HFFc6 (cell line): ENCODE data around the gene PDILT. TPM values are rescaled to one million over a fixed set of nuclear protein-coding genes. Genes with fewer than 3 reads are reported as not detected.

ENCODE experiments used
- DNase-seq: peaks from one replicate; pipeline ENCODE4 v3.0.0-alpha.2; 2018
- H3K27ac Mint-ChIP-seq: 2 replicates; pipeline ENCODE4 v1.8.0; 2020; ENCODE audit warnings: mild to moderate bottlenecking, mixed read lengths
- H3K27me3 Mint-ChIP-seq: 2 replicates; pipeline ENCODE4 v1.8.0; 2021; ENCODE audit warnings: mild to moderate bottlenecking, moderate library complexity, mixed read lengths; ENCODE audit not compliant: insufficient read depth
- H3K36me3 Mint-ChIP-seq: 2 replicates; pipeline ENCODE4 v1.8.0; 2021; ENCODE audit warnings: low read depth, mixed read lengths
- H3K4me1 Mint-ChIP-seq: 2 replicates; pipeline ENCODE4 v1.8.0; 2020; ENCODE audit warnings: low read depth, mixed read lengths
- H3K4me3 Mint-ChIP-seq: 2 replicates; pipeline ENCODE4 v1.8.0; 2020; ENCODE audit warnings: mild to moderate bottlenecking, moderate library complexity, mixed read lengths
- H3K9me3 Mint-ChIP-seq: 2 replicates; pipeline ENCODE4 v1.8.0; 2020; ENCODE audit warnings: mild to moderate bottlenecking, mixed read lengths
- total RNA-seq, 6 experiments: library from RNA; stranded (reverse); fragmentation: NEBNext Ultra II Directional; extraction: Animal tissue kit (Norgen Biotek cat#: 25700); gene quantifications; 2 replicates in 1 of 6; 3 replicates in 5 of 6; pipeline ENCODE4 v1.2.3, GENCODE V29; 2021
- TF ChIP-seq, protein P1 (sequence below): fragments of 200-600 bp; sonication (generic); IDR thresholded peaks from 2 replicates; pipeline ENCODE4 v1.5.0; 2021; ENCODE audit warnings: antibody characterized with exemption, mild to moderate bottlenecking

PDILT gene
- total RNA-seq, 6 experiments from 2014 or later = not detected

DNA sequence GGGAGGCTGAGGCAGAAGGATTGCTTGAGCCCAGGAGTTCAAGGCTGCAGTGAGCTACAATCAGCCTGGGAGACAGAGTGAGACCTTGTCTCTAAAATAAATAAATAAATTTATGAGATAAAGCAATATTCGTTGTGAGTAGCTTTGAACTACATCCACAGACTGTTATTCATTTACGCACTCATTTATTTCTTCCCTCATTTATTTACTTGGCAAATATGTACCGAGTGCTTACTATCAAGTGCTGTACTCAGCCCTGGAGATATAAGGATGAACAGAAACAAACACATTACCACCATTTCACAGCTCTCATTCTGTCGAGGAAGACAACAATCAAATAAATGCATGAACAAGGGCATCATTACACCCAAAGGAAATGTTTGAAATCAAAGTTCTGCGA lies 27.4 kb downstream of the PDILT start:
- no peaks in the 10 kb centered on the region for H3K27me3 Mint-ChIP-seq
- no peaks in the 10 kb centered on the region for H3K36me3 Mint-ChIP-seq
- no peak for DNase-seq
- no peak overlapping the region for H3K27ac Mint-ChIP-seq
- TF ChIP-seq, protein P1, sequence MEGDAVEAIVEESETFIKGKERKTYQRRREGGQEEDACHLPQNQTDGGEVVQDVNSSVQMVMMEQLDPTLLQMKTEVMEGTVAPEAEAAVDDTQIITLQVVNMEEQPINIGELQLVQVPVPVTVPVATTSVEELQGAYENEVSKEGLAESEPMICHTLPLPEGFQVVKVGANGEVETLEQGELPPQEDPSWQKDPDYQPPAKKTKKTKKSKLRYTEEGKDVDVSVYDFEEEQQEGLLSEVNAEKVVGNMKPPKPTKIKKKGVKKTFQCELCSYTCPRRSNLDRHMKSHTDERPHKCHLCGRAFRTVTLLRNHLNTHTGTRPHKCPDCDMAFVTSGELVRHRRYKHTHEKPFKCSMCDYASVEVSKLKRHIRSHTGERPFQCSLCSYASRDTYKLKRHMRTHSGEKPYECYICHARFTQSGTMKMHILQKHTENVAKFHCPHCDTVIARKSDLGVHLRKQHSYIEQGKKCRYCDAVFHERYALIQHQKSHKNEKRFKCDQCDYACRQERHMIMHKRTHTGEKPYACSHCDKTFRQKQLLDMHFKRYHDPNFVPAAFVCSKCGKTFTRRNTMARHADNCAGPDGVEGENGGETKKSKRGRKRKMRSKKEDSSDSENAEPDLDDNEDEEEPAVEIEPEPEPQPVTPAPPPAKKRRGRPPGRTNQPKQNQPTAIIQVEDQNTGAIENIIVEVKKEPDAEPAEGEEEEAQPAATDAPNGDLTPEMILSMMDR = no peak
- H3K4me1 Mint-ChIP-seq = no peaks in the 10 kb centered on the region
- H3K9me3 Mint-ChIP-seq = peaks cover 5% of the 10 kb centered on the region; the same call in 1 of the 2 replicates
- no peak overlapping the region for H3K4me3 Mint-ChIP-seq

DNA sequence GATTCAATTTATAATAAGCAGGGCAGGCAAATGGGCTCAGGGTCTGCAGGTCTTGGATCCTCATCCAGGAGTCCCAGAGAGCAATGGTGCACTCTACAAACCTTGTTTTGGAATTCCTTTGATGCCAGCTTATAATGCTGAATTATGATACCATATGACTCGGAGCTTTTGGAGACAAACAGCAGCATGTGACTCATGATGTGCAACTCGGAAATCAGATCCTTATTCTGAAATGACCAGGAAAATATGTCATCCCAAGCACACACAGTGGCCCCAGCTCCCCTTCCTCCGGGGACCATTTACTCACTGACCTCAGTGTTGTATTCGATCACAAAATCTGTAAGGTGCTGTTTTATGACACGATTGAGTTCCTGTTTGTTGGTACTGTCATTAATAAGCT lies 31.8 kb downstream of the PDILT start:
- TF ChIP-seq, protein P1 = no peak
- no peak overlapping the region for H3K27ac Mint-ChIP-seq
- H3K4me3 Mint-ChIP-seq = no peak overlapping the region
- H3K4me1 Mint-ChIP-seq = no peaks in the 10 kb centered on the region
- peaks cover 2% of the 10 kb centered on the region; the same call in 1 of the 2 replicates for H3K27me3 Mint-ChIP-seq
- no peak for DNase-seq
- H3K36me3 Mint-ChIP-seq = no peaks in the 10 kb centered on the region
- peaks cover 11% of the 10 kb centered on the region for H3K9me3 Mint-ChIP-seq

DNA sequence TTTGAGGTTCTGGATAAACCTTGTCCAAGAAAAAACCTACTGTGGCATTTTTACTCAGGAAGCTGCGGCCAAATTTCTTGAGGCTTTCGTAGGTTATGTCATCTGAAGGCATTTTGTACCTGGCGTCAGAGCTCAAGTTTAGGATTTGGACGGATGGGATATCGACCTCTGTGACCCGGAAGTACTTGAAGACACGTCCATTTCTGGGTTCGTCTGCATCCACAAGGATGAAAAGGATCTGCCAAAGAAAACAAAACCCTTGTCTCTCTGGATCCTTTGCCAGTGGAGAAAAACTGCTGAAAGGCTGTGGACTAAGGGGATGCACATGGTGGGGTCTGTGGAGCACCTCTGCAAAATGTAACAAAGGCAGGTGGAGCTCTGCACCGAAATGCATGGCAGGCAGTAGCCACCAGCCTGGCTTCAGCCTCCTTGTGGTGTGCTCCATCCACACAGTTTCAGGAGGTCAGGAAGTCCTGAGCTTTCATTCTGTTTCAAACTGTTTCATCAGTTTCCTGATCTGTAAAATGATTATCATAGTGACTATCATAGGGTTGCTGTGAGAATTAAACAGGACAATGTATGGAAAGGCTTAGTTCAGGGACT lies 35.0 kb downstream of the PDILT start:
- TF ChIP-seq, protein P1 = no peak
- no peak for DNase-seq
- H3K4me3 Mint-ChIP-seq = no peak overlapping the region
- H3K27me3 Mint-ChIP-seq = peaks cover 2% of the 10 kb centered on the region
- H3K4me1 Mint-ChIP-seq = no peaks in the 10 kb centered on the region
- H3K27ac Mint-ChIP-seq = no peak overlapping the region
- no peaks in the 10 kb centered on the region for H3K36me3 Mint-ChIP-seq
- H3K9me3 Mint-ChIP-seq = peaks cover 21% of the 10 kb centered on the region

DNA sequence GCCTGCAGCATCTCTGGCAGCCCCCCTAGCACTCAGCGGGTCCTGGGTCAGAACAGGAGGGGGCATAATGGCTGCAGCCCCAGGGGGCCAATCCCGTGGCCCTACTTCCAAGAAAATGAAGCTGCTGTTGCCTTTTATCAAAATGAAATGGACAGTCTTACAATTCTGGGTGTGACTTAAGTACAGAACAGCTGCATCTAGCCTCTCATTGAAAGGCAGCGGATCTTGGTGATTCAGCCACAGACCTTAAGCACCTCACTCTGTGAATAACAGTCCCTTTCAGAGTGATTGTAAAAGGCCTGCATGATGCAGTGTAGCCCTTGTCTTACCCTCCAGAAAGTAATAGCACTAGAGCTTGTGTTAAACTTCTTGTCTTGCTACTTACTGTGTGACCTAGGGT lies 40.5 kb downstream of the PDILT start:
- TF ChIP-seq, protein P1 = no peak
- no peaks in the 10 kb centered on the region for H3K4me1 Mint-ChIP-seq
- H3K4me3 Mint-ChIP-seq = no peak overlapping the region
- no peak overlapping the region for H3K27ac Mint-ChIP-seq
- no peak for DNase-seq
- H3K36me3 Mint-ChIP-seq = 0 out of 2 replicates have a peak, but pooled peaks cover 5% of the 10 kb centered on the region
- peaks cover 2% of the 10 kb centered on the region for H3K27me3 Mint-ChIP-seq
- H3K9me3 Mint-ChIP-seq = peaks cover 34% of the 10 kb centered on the region

DNA sequence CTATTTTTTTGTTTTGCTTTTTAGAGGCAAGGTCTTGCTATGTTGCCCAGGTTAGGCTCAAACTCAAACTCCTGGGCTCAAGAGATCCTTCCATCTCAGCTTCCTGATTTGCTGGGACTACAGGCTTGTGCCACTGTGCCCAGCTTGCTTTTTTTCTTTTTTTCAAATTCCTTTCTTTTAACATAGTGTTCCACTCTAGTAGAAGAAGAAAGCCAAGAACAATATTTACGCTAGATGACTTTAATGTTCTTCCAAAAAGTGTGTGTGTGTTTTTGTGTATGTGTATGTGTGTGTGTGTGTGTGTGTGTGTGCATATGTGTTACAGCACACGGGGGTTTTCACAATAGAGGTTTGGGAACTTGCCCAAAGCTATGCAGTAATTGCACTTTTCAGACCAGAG lies 41.3 kb downstream of the PDILT start:
- Mint-ChIP-seq H3K27me3 (peaks cover 2% of the 10 kb centered on the region), H3K4me1 (no peaks in the 10 kb centered on the region), H3K9me3 (peaks cover 34% of the 10 kb centered on the region), H3K27ac (no peak overlapping the region), H3K4me3 (no peak overlapping the region), H3K36me3 (0 out of 2 replicates have a peak, but pooled peaks cover 5% of the 10 kb centered on the region)
- TF ChIP-seq, protein P1 = no peak
- no peak for DNase-seq
